Osteoblast (primary cell): ENCODE measurements around the gene RASA3. TPM values are rescaled to one million over a fixed set of nuclear protein-coding genes. Genes with fewer than 3 reads are reported as not detected.

Experiments used
- DNase-seq: peaks from one replicate; pipeline ENCODE4 v3.0.0; 2011; ENCODE audit warnings: low spot score, mixed read lengths; ENCODE audit not compliant: insufficient read length; ENCODE audit errors: missing footprints
- H2AFZ ChIP-seq: 2 replicates; pipeline ENCODE4 v1.6.0; 2011; ENCODE audit warnings: mild to moderate bottlenecking, low read length
- H3K27ac ChIP-seq: 2 replicates; pipeline ENCODE4 v1.5.1; 2011; ENCODE audit warnings: mild to moderate bottlenecking, low read depth, low read length, moderate library complexity
- H3K27me3 ChIP-seq: 2 replicates; pipeline ENCODE4 v1.6.0; 2012; ENCODE audit warnings: mild to moderate bottlenecking, control low read depth, inconsistent platforms, low read length, moderate library complexity; ENCODE audit not compliant: insufficient read depth
- H3K36me3 ChIP-seq: 2 replicates; pipeline ENCODE4 v1.5.1; 2011; ENCODE audit warnings: mild to moderate bottlenecking, low read length, control low read depth, moderate library complexity; ENCODE audit not compliant: insufficient read depth
- H3K4me1 ChIP-seq: 2 replicates; pipeline ENCODE4 v1.5.1; 2011; ENCODE audit warnings: mild to moderate bottlenecking, low read length, control low read depth, moderate library complexity; ENCODE audit not compliant: insufficient read depth
- H3K4me2 ChIP-seq: 2 replicates; pipeline ENCODE4 v1.6.0; 2011; ENCODE audit warnings: mild to moderate bottlenecking, low read length; ENCODE audit not compliant: insufficient read depth
- H3K4me3 ChIP-seq: fragments of 200-600 bp; sonication (generic); 3 replicates; pipeline ENCODE4 v1.5.1; 2012; ENCODE audit warnings: mild to moderate bottlenecking, low read length, inconsistent platforms; ENCODE audit not compliant: insufficient read depth
- H3K79me2 ChIP-seq: 2 replicates; pipeline ENCODE4 v1.6.0; 2012; ENCODE audit warnings: mild to moderate bottlenecking, low read length, control low read depth, inconsistent platforms; ENCODE audit not compliant: insufficient read depth
- H3K9me3 ChIP-seq: 2 replicates; pipeline ENCODE4 v1.5.1; 2011; ENCODE audit warnings: low read depth, low read length, control low read depth
- H4K20me1 ChIP-seq: 2 replicates; pipeline ENCODE4 v1.6.0; 2012; ENCODE audit warnings: mild to moderate bottlenecking, low read length, control low read depth; ENCODE audit not compliant: insufficient read depth
- total RNA-seq: library from RNA; depleted of rRNA; stranded (reverse); fragments of >200 nt; gene quantifications from 2 replicates; pipeline ENCODE4 v1.2.3, GENCODE V29; 2012
- TF ChIP-seq, protein P1 (sequence below): IDR thresholded peaks from 2 replicates; pipeline ENCODE4 v1.5.1; 2011; ENCODE audit warnings: mild to moderate bottlenecking, low read depth, low read length, moderate library complexity; ENCODE audit errors: extremely low read depth

The RASA3 gene
- total RNA-seq, 1 donor: 41.3 TPM

- peaks cover 62% of the 10 kb centered on the region for H3K36me3 ChIP-seq
- no peak overlapping the region for H3K27ac ChIP-seq
- no peak overlapping the region for H3K4me2 ChIP-seq
- H3K4me3 ChIP-seq: no peak overlapping the region
- H3K9me3 ChIP-seq: no peaks in the 10 kb centered on the region
- H2AFZ ChIP-seq: no peak overlapping the region
- H3K27me3 ChIP-seq: no peaks in the 10 kb centered on the region
- H3K4me1 ChIP-seq: no peaks in the 10 kb centered on the region
- DNase-seq: no peak
- no peaks in the 10 kb centered on the region for H3K79me2 ChIP-seq
- TF ChIP-seq, protein P1, sequence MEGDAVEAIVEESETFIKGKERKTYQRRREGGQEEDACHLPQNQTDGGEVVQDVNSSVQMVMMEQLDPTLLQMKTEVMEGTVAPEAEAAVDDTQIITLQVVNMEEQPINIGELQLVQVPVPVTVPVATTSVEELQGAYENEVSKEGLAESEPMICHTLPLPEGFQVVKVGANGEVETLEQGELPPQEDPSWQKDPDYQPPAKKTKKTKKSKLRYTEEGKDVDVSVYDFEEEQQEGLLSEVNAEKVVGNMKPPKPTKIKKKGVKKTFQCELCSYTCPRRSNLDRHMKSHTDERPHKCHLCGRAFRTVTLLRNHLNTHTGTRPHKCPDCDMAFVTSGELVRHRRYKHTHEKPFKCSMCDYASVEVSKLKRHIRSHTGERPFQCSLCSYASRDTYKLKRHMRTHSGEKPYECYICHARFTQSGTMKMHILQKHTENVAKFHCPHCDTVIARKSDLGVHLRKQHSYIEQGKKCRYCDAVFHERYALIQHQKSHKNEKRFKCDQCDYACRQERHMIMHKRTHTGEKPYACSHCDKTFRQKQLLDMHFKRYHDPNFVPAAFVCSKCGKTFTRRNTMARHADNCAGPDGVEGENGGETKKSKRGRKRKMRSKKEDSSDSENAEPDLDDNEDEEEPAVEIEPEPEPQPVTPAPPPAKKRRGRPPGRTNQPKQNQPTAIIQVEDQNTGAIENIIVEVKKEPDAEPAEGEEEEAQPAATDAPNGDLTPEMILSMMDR: no peak
- peaks cover 3% of the 10 kb centered on the region for H4K20me1 ChIP-seq
Observed at GRCh38 chr13:114010401-114011101, 121.9 kb downstream of the RASA3 start.

GRCh38 chr13:114009590-114010400, 122.6 kb downstream of the RASA3 start:
- Histone ChIP-seq H3K9me3 (no peaks in the 10 kb centered on the region), H3K36me3 (peaks cover 55% of the 10 kb centered on the region), H3K27me3 (no peaks in the 10 kb centered on the region), H3K4me3 (no peak overlapping the region), H3K4me2 (no peak overlapping the region), H4K20me1 (peaks cover 3% of the 10 kb centered on the region), H3K79me2 (no peaks in the 10 kb centered on the region), H3K27ac (no peak overlapping the region), H2AFZ (no peak overlapping the region), H3K4me1 (no peaks in the 10 kb centered on the region)
- DNase-seq: no peak
- TF ChIP-seq, protein P1: no peak

DNA sequence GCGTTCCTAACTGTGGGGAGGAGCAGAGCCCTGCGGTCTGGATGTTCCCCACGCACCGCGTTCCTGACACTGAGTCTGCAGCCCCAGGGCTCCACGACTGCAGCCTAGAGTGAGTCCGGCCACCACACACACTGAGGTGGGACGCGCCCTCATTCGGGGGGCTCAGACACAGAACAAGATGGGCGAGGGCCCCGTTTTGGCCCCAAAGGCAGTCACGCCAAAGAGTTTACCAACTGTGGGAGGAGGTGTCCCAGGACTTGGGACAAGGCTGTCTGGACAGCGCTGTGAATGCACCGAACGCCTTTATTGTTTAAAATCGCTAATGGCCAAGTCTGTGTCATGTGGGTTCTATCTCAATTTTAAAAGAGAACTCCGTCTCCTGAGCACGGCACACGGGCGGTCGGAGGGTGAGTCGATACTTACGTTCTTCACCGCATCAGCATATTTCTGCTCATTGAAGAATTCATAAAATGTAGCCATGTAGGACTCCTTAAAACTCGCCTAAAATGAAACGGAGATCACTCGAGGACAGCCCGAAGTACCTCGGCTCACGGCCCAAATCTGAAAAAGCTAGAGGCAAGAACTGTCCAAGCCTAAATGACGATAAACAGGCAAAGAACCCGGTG, 123.3 kb downstream of the RASA3 start:
- no peaks in the 10 kb centered on the region for H3K79me2 ChIP-seq
- DNase-seq: no peak

More for the DNA sequence above, 123.3 kb downstream of the RASA3 start:
- Histone ChIP-seq H3K9me3 (no peaks in the 10 kb centered on the region), H2AFZ (no peak overlapping the region), H3K4me3 (no peak overlapping the region), H3K27ac (no peak overlapping the region), H3K36me3 (peaks cover 52% of the 10 kb centered on the region), H4K20me1 (peaks cover 3% of the 10 kb centered on the region), H3K27me3 (no peaks in the 10 kb centered on the region), H3K4me1 (no peaks in the 10 kb centered on the region), H3K4me2 (no peak overlapping the region)
- TF ChIP-seq, protein P1: no peak
